ENCODE results near the gene TACR2. TPM values are rescaled to one million over a fixed set of nuclear protein-coding genes. Genes with fewer than 3 reads are reported as not detected.

The TACR2 gene
- total and polyA plus RNA-seq, 2 donors (not counting 1 experiment from before 2014, with no cell fraction given) = 0.15 to 0.17 TPM

DNA sequence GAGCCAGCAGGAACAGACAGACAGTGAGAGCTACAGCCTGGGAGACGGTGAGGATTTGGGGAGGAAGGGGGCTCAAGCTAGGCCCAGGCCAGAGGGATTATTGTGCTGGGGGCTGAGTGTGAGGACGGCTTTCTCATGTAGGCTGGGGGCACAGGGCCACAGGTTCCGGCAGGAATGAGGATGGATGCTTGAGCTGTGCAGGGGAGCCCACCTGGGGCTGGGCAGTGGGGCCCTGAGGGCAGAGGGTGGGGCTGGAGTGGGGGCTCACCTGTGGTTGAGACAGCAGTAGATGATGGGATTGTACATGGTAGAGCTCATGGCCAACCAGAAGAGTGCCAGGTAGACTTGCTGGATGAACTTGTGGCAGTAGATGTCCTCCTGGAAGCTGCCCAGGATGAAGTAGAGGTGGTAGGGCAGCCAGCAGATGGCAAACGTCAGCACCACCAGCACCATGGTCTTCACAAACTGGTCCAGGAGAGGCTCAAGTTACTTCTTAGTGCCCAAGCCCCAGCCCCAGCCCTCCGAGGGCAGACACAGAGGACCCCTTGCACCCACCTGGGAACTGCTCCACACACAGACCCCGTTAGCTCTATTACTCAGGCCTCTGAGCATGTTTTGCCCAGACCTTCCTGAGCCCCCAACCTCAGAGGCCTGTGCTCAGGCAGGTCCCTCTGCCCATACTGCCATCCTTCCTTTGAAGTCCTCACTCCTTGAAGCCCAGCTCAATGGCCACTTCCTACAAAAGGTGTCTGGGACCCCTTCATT lies 9.7 kb downstream of the TACR2 start:
- no peak overlapping the region for H3K9ac ChIP-seq (ENCODE audit: insufficient read depth, low read length)
- peaks cover 2% of the 10 kb centered on the region for H3K36me3 ChIP-seq (ENCODE audit: control insufficient read depth, insufficient read depth, low read length)
- peaks cover 19% of the 10 kb centered on the region for H3K4me1 ChIP-seq (ENCODE audit: control insufficient read depth, extremely low read depth, insufficient read depth, low read length)
- no peaks in the 10 kb centered on the region for H3K27me3 ChIP-seq (ENCODE audit: control insufficient read depth, insufficient read depth, low read length)
- no peak for DNase-seq (ENCODE audit: low read depth in 2 of 2)
- no peak for TF ChIP-seq EZH2 (IDR thresholded peaks at IDR 0.05; ENCODE audit: low read length, missing control alignments)
- TF ChIP-seq, protein P1, sequence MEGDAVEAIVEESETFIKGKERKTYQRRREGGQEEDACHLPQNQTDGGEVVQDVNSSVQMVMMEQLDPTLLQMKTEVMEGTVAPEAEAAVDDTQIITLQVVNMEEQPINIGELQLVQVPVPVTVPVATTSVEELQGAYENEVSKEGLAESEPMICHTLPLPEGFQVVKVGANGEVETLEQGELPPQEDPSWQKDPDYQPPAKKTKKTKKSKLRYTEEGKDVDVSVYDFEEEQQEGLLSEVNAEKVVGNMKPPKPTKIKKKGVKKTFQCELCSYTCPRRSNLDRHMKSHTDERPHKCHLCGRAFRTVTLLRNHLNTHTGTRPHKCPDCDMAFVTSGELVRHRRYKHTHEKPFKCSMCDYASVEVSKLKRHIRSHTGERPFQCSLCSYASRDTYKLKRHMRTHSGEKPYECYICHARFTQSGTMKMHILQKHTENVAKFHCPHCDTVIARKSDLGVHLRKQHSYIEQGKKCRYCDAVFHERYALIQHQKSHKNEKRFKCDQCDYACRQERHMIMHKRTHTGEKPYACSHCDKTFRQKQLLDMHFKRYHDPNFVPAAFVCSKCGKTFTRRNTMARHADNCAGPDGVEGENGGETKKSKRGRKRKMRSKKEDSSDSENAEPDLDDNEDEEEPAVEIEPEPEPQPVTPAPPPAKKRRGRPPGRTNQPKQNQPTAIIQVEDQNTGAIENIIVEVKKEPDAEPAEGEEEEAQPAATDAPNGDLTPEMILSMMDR (conservative IDR thresholded peaks at IDR 0.05 in 1 of 2, IDR thresholded peaks at IDR 0.05 in 1 of 2; ENCODE audit: low read depth in 1 of 2, low read length in 2 of 2) = no peak
- H3K4me3 ChIP-seq (replicated peaks in 1 of 4; ENCODE audit: control extremely low read depth in 1 of 4, insufficient read depth in 1 of 4, low read depth in 3 of 4, low read length in 4 of 4) = no peak overlapping the region
- no peak overlapping the region for H2AFZ ChIP-seq (ENCODE audit: low read length)
- no peaks in the 10 kb centered on the region for H3K9me3 ChIP-seq (ENCODE audit: control insufficient read depth, insufficient read depth, low read depth, low read length)
- H3K27ac ChIP-seq (ENCODE audit: insufficient read depth, low read length) = no peak overlapping the region
- H3K79me2 ChIP-seq (ENCODE audit: control insufficient read depth, insufficient read depth, low read length) = no peaks in the 10 kb centered on the region
- H4K20me1 ChIP-seq (ENCODE audit: control insufficient read depth, extremely low read depth, insufficient read depth, low read length) = no peaks in the 10 kb centered on the region
- H3K4me2 ChIP-seq (ENCODE audit: extremely low read depth, insufficient read depth, low read length) = no peak overlapping the region

- no peaks in the 10 kb centered on the region for H3K9me3 ChIP-seq (ENCODE audit: control insufficient read depth, insufficient read depth, low read depth, low read length)
- H3K4me1 ChIP-seq (ENCODE audit: control insufficient read depth, extremely low read depth, insufficient read depth, low read length) = peaks cover 19% of the 10 kb centered on the region
- H3K9ac ChIP-seq (ENCODE audit: insufficient read depth, low read length) = no peak overlapping the region
- no peaks in the 10 kb centered on the region for H3K27me3 ChIP-seq (ENCODE audit: control insufficient read depth, insufficient read depth, low read length)
- no peak for DNase-seq (ENCODE audit: low read depth in 2 of 2)
- no peak for TF ChIP-seq EZH2 (IDR thresholded peaks at IDR 0.05; ENCODE audit: low read length, missing control alignments)
- TF ChIP-seq, protein P1 (conservative IDR thresholded peaks at IDR 0.05 in 1 of 2, IDR thresholded peaks at IDR 0.05 in 1 of 2; ENCODE audit: low read depth in 1 of 2, low read length in 2 of 2) = no peak
- H3K4me2 ChIP-seq (ENCODE audit: extremely low read depth, insufficient read depth, low read length) = no peak overlapping the region
- no peak overlapping the region for H2AFZ ChIP-seq (ENCODE audit: low read length)
- H4K20me1 ChIP-seq (ENCODE audit: control insufficient read depth, extremely low read depth, insufficient read depth, low read length) = no peaks in the 10 kb centered on the region
- peaks cover 3% of the 10 kb centered on the region for H3K36me3 ChIP-seq (ENCODE audit: control insufficient read depth, insufficient read depth, low read length)
- H3K79me2 ChIP-seq (ENCODE audit: control insufficient read depth, insufficient read depth, low read length) = no peaks in the 10 kb centered on the region
- no peak overlapping the region for H3K27ac ChIP-seq (ENCODE audit: insufficient read depth, low read length)
- H3K4me3 ChIP-seq (replicated peaks in 1 of 4; ENCODE audit: control extremely low read depth in 1 of 4, insufficient read depth in 1 of 4, low read depth in 3 of 4, low read length in 4 of 4) = no peak overlapping the region
These were observed 10.4 kb downstream of the TACR2 start for GRCh38 chr10:69406302-69406811.

- no peaks in the 10 kb centered on the region for H3K9me3 ChIP-seq (ENCODE audit: control insufficient read depth, insufficient read depth, low read depth, low read length)
- no peak for TF ChIP-seq EZH2 (IDR thresholded peaks at IDR 0.05; ENCODE audit: low read length, missing control alignments)
- TF ChIP-seq, protein P1 (conservative IDR thresholded peaks at IDR 0.05 in 1 of 2, IDR thresholded peaks at IDR 0.05 in 1 of 2; ENCODE audit: low read depth in 1 of 2, low read length in 2 of 2) = no peak
- no peaks in the 10 kb centered on the region for H3K79me2 ChIP-seq (ENCODE audit: control insufficient read depth, insufficient read depth, low read length)
- H3K36me3 ChIP-seq (ENCODE audit: control insufficient read depth, insufficient read depth, low read length) = peaks cover 11% of the 10 kb centered on the region
- no peak overlapping the region for H3K9ac ChIP-seq (ENCODE audit: insufficient read depth, low read length)
- H2AFZ ChIP-seq (ENCODE audit: low read length) = no peak overlapping the region
- H3K4me2 ChIP-seq (ENCODE audit: extremely low read depth, insufficient read depth, low read length) = no peak overlapping the region
- peak; percentile 13 to 20 for DNase-seq (ENCODE audit: low read depth in 2 of 2)
- no peaks in the 10 kb centered on the region for H4K20me1 ChIP-seq (ENCODE audit: control insufficient read depth, extremely low read depth, insufficient read depth, low read length)
- no peak overlapping the region for H3K27ac ChIP-seq (ENCODE audit: insufficient read depth, low read length)
- H3K4me1 ChIP-seq (ENCODE audit: control insufficient read depth, extremely low read depth, insufficient read depth, low read length) = peaks cover 19% of the 10 kb centered on the region
- H3K27me3 ChIP-seq (ENCODE audit: control insufficient read depth, insufficient read depth, low read length) = no peaks in the 10 kb centered on the region
- no peak overlapping the region for H3K4me3 ChIP-seq (replicated peaks in 1 of 4; ENCODE audit: control extremely low read depth in 1 of 4, insufficient read depth in 1 of 4, low read depth in 3 of 4, low read length in 4 of 4)
These were observed 11.5 kb downstream of the TACR2 start for GRCh38 chr10:69405221-69405620.
